H1 (cell line): Measurements from ENCODE around the gene KCTD17. TPM values are rescaled to one million over a fixed set of nuclear protein-coding genes. Genes with fewer than 3 reads are reported as not detected.

Experiments used
- CBX8 ChIP-seq: fragments of 300-800, 300-1000 bp; sonication (generic); IDR thresholded peaks from 2 replicates; pipeline ENCODE4 v1.7.1; 2016; ENCODE audit warnings: low read depth, low read length, borderline replicate concordance
- RXRA ChIP-seq: IDR thresholded peaks from 2 replicates; pipeline ENCODE4 v1.6.1; 2011; ENCODE audit warnings: low read depth, mild to moderate bottlenecking, low read length, moderate library complexity; ENCODE audit not compliant: insufficient read depth
- SRF ChIP-seq: IDR thresholded peaks from 2 replicates; pipeline ENCODE4 v1.6.1; 2011; ENCODE audit warnings: mild to moderate bottlenecking, low read depth, low read length, moderate library complexity
- polyA plus RNA-seq, 7 experiments: library from polyadenylated mRNA; depleted of rRNA in 3 of 7; stranded (reverse) in 5 of 7; unstranded in 2 of 7; fragments of >200 nt in 5 of 7; fragments of 200-250 nt in 2 of 7; gene quantifications; 1 replicate in 5 of 7; 2 replicates in 1 of 7; 4 replicates in 1 of 7; pipeline versions ENCODE4 v1.2.1 to v1.2.3, GENCODE V29; 2011 to 2013; ENCODE audit warnings: missing spikeins in 2 of 7, mixed read lengths in 2 of 7
- total RNA-seq: library from RNA; stranded (reverse); fragmentation: NEBNext Ultra II Directional; extraction: Animal tissue kit (Norgen Biotek cat#: 25700); gene quantifications from 2 replicates; pipeline ENCODE4 v1.2.1, GENCODE V29; 2021
- TF ChIP-seq, protein P1 (sequence below): IDR thresholded peaks from 2 replicates; pipeline ENCODE4 v1.6.1; 2011; ENCODE audit warnings: low read depth, mild to moderate bottlenecking, low read length; ENCODE audit not compliant: insufficient read depth
- TF ChIP-seq, protein P2 (sequence below): fragments of 300-600 bp; sonication (generic); IDR thresholded peaks from 2 replicates; pipeline ENCODE4 v1.7.1; 2012; ENCODE audit warnings: low read length, moderate library complexity, mild to moderate bottlenecking, inconsistent platforms; ENCODE audit not compliant: insufficient replicate concordance
- TF ChIP-seq, protein P3 (sequence below): IDR thresholded peaks from 2 replicates; pipeline ENCODE4 v1.6.1; 2012; ENCODE audit warnings: inconsistent platforms

KCTD17 gene
- total and polyA plus RNA-seq, 2 of the 8 experiments (the other 6 are each of a cell fraction or from before 2014, with no cell fraction given), result 39.4 to 44.0 TPM

DNA sequence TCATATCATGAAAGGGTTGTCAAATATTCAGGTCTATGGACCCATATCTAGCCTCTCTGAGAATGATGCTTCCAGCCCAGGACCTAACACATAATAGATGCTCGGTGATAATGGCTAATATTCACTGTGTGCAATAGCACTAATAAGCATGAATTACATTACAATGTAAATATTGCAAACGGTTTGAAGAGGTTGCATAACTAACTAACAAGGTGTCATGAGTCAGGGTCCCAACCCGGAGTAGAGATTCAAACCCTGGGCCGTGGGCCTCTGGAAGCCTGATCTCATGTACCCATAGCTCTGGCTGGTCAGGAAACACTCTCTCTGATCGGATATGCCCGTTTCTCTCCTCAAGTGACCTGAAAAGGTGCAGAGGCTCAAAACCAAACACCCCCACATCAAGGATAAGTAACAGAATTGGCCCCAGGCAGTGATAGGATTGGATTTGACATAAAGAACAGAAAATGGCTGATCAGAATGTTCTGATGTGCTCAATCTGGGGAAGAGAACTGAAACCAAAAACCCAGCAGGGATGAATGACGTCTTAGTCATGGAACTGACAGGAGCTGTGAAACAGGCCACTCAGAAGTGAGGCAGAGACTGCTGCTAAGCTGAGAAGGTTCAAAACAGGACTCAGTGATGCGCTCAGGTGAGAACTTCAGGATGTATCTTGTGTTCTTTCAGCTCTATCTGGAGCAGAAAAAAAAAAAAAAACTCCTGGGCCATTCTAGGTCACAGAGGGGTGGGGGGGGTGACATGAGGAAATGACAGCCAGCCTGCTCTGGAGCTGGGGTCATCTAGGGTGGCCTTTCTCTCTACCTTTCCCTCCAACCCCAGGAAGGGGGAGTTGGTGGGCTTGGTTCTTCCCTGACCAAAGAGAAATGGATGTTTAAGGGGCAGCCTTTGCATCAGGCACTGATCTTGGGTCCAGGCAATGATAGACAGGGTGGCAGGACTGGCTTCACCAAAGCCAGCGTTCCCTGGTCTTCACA lies 6.6 kb upstream of the KCTD17 start (continued):
- TF ChIP-seq, protein P1, sequence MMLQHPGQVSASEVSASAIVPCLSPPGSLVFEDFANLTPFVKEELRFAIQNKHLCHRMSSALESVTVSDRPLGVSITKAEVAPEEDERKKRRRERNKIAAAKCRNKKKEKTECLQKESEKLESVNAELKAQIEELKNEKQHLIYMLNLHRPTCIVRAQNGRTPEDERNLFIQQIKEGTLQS, result no peak
- no peak for TF ChIP-seq CBX8
- TF ChIP-seq, protein P2, sequence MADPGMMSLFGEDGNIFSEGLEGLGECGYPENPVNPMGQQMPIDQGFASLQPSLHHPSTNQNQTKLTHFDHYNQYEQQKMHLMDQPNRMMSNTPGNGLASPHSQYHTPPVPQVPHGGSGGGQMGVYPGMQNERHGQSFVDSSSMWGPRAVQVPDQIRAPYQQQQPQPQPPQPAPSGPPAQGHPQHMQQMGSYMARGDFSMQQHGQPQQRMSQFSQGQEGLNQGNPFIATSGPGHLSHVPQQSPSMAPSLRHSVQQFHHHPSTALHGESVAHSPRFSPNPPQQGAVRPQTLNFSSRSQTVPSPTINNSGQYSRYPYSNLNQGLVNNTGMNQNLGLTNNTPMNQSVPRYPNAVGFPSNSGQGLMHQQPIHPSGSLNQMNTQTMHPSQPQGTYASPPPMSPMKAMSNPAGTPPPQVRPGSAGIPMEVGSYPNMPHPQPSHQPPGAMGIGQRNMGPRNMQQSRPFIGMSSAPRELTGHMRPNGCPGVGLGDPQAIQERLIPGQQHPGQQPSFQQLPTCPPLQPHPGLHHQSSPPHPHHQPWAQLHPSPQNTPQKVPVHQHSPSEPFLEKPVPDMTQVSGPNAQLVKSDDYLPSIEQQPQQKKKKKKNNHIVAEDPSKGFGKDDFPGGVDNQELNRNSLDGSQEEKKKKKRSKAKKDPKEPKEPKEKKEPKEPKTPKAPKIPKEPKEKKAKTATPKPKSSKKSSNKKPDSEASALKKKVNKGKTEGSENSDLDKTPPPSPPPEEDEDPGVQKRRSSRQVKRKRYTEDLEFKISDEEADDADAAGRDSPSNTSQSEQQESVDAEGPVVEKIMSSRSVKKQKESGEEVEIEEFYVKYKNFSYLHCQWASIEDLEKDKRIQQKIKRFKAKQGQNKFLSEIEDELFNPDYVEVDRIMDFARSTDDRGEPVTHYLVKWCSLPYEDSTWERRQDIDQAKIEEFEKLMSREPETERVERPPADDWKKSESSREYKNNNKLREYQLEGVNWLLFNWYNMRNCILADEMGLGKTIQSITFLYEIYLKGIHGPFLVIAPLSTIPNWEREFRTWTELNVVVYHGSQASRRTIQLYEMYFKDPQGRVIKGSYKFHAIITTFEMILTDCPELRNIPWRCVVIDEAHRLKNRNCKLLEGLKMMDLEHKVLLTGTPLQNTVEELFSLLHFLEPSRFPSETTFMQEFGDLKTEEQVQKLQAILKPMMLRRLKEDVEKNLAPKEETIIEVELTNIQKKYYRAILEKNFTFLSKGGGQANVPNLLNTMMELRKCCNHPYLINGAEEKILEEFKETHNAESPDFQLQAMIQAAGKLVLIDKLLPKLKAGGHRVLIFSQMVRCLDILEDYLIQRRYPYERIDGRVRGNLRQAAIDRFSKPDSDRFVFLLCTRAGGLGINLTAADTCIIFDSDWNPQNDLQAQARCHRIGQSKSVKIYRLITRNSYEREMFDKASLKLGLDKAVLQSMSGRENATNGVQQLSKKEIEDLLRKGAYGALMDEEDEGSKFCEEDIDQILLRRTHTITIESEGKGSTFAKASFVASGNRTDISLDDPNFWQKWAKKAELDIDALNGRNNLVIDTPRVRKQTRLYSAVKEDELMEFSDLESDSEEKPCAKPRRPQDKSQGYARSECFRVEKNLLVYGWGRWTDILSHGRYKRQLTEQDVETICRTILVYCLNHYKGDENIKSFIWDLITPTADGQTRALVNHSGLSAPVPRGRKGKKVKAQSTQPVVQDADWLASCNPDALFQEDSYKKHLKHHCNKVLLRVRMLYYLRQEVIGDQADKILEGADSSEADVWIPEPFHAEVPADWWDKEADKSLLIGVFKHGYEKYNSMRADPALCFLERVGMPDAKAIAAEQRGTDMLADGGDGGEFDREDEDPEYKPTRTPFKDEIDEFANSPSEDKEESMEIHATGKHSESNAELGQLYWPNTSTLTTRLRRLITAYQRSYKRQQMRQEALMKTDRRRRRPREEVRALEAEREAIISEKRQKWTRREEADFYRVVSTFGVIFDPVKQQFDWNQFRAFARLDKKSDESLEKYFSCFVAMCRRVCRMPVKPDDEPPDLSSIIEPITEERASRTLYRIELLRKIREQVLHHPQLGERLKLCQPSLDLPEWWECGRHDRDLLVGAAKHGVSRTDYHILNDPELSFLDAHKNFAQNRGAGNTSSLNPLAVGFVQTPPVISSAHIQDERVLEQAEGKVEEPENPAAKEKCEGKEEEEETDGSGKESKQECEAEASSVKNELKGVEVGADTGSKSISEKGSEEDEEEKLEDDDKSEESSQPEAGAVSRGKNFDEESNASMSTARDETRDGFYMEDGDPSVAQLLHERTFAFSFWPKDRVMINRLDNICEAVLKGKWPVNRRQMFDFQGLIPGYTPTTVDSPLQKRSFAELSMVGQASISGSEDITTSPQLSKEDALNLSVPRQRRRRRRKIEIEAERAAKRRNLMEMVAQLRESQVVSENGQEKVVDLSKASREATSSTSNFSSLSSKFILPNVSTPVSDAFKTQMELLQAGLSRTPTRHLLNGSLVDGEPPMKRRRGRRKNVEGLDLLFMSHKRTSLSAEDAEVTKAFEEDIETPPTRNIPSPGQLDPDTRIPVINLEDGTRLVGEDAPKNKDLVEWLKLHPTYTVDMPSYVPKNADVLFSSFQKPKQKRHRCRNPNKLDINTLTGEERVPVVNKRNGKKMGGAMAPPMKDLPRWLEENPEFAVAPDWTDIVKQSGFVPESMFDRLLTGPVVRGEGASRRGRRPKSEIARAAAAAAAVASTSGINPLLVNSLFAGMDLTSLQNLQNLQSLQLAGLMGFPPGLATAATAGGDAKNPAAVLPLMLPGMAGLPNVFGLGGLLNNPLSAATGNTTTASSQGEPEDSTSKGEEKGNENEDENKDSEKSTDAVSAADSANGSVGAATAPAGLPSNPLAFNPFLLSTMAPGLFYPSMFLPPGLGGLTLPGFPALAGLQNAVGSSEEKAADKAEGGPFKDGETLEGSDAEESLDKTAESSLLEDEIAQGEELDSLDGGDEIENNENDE, result no peak
- no peak for TF ChIP-seq RXRA
- TF ChIP-seq, protein P3, sequence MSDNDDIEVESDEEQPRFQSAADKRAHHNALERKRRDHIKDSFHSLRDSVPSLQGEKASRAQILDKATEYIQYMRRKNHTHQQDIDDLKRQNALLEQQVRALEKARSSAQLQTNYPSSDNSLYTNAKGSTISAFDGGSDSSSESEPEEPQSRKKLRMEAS, result no peak
- no peak for TF ChIP-seq SRF
